HepG2 (cell line): ENCODE data around the gene GPC4.

Source experiments
- FOXP1 ChIP-seq, 2 experiments: fragments of 450-650 bp in 1 of 2; IDR thresholded peaks; 2 replicates each; pipeline ENCODE4 v1.6.1; 2017 to 2018; ENCODE audit warnings: antibody characterized with exemption in 1 of 2
- GABPB1 ChIP-seq: IDR thresholded peaks from 2 replicates; pipeline ENCODE4 v1.6.1; 2016; ENCODE audit warnings: mild to moderate bottlenecking, missing genetic modification reagents, moderate library complexity, missing compliant biosample characterization
- NFE2L1 ChIP-seq: sonication (generic); formaldehyde crosslinking; IDR thresholded peaks from 2 replicates; pipeline ENCODE4 v1.4.0; 2020; ENCODE audit warnings: missing genetic modification reagents, mild to moderate bottlenecking, borderline replicate concordance
- ZNF841 ChIP-seq: sonication (generic); formaldehyde crosslinking; IDR thresholded peaks from 2 replicates; pipeline ENCODE4 v1.8.1; 2023; ENCODE audit warnings: missing genetic modification reagents, borderline replicate concordance
- TF ChIP-seq, protein P1 (sequence below), 2 experiments: fragments of 450-650 bp in 1 of 2; sonication (generic) in 1 of 2; formaldehyde crosslinking; IDR thresholded peaks; 2 replicates each; pipeline versions ENCODE4 v1.5.0 to v1.8.0; 2020 to 2022; ENCODE audit warnings: mild to moderate bottlenecking in 1 of 2, missing genetic modification reagents in 1 of 2
- TF ChIP-seq, protein P2 (sequence below), 2 experiments: sonication (generic) in 1 of 2; formaldehyde crosslinking in 1 of 2; IDR thresholded peaks; 2 replicates each; pipeline versions ENCODE4 v1.5.1 to v1.6.1; 2011 to 2020; ENCODE audit warnings: borderline replicate concordance in 1 of 2, low read depth in 1 of 2, low read length in 1 of 2, mild to moderate bottlenecking in 1 of 2, missing genetic modification reagents in 1 of 2, moderate library complexity in 1 of 2

DNA sequence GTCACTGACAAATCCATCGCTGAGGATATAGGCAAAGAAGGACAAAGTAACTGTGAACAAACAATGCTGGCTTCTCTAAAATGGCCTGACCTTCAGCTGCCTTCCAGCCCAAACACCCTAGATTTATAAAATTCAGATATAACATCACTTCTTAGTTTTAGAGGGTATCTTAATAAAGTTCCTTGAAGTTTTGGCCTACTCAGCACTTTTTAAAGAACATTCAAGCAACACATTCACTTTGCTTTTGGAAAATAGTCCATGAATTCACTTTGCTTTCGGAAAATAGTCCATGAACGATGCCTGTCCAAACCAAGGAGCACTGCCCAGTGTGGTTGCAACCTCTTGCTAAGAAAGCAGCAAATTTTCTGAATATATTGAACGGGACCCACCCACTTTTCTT is 142.1 kb downstream of the GPC4 start:
- TF ChIP-seq ZNF841 (CRISPR knock-in tag), result no peak
- TF ChIP-seq, protein P1, sequence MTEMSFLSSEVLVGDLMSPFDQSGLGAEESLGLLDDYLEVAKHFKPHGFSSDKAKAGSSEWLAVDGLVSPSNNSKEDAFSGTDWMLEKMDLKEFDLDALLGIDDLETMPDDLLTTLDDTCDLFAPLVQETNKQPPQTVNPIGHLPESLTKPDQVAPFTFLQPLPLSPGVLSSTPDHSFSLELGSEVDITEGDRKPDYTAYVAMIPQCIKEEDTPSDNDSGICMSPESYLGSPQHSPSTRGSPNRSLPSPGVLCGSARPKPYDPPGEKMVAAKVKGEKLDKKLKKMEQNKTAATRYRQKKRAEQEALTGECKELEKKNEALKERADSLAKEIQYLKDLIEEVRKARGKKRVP (CRISPR knock-in tag; IDR thresholded peaks at IDR 0.05), result no peak
- TF ChIP-seq, protein P2, sequence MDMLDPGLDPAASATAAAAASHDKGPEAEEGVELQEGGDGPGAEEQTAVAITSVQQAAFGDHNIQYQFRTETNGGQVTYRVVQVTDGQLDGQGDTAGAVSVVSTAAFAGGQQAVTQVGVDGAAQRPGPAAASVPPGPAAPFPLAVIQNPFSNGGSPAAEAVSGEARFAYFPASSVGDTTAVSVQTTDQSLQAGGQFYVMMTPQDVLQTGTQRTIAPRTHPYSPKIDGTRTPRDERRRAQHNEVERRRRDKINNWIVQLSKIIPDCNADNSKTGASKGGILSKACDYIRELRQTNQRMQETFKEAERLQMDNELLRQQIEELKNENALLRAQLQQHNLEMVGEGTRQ (IDR thresholded peaks at IDR 0.05; ENCODE audit: low read depth, low read length), result no peak
- TF ChIP-seq, protein P2 (CRISPR knock-in tag; IDR thresholded peaks at IDR 0.05; ENCODE audit: borderline replicate concordance), result no peak
- TF ChIP-seq GABPB1, result no peak
- no peak for TF ChIP-seq NFE2L1 (CRISPR knock-in tag)
- TF ChIP-seq FOXP1 (IDR thresholded peaks at IDR 0.05), result no peak
- TF ChIP-seq FOXP1 (CRISPR knock-in tag; IDR thresholded peaks at IDR 0.05), result no peak
